NCI-H1092 treated with DMSO at 0.1 percent for 48 hours (cell line): ENCODE results near the gene KIAA2012.
"Not testable (repeated sequence)": the region's sequence is repeated elsewhere in the genome, so short reads cannot be mapped to it uniquely, and the experiment has no call there.

Experiments used
- DNase-seq: peaks from one replicate; lab custom pipeline; 2025; lab: John Stamatoyannopoulos, UW

Gene KIAA2012

GRCh38 chr2:202193881-202194353 is 120.9 kb downstream of the KIAA2012 start:
- no peak for DNase-seq

- no peak for DNase-seq
These were observed 121.4 kb downstream of the KIAA2012 start for GRCh38 chr2:202194418-202194817.

DNA sequence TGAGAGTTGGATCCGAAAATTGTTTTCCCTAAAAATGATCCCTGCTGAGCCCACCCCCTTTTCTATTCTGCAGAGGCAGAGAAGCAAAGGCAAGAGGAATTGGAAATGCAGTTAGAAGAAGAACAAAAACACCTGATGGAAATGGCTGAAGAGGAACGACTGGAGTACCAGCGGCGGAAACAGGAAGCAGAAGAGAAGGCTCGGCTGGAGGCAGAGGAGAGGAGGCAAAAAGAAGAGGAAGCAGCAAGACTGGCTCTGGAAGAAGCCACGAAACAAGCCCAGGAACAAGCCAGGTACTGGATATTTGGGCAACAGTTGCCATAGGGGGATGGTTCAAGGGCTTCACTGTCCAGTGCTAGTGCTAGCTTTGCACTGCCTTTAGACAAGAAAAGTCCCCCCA is 123.7 kb downstream of the KIAA2012 start:
- DNase-seq: no peak

DNA sequence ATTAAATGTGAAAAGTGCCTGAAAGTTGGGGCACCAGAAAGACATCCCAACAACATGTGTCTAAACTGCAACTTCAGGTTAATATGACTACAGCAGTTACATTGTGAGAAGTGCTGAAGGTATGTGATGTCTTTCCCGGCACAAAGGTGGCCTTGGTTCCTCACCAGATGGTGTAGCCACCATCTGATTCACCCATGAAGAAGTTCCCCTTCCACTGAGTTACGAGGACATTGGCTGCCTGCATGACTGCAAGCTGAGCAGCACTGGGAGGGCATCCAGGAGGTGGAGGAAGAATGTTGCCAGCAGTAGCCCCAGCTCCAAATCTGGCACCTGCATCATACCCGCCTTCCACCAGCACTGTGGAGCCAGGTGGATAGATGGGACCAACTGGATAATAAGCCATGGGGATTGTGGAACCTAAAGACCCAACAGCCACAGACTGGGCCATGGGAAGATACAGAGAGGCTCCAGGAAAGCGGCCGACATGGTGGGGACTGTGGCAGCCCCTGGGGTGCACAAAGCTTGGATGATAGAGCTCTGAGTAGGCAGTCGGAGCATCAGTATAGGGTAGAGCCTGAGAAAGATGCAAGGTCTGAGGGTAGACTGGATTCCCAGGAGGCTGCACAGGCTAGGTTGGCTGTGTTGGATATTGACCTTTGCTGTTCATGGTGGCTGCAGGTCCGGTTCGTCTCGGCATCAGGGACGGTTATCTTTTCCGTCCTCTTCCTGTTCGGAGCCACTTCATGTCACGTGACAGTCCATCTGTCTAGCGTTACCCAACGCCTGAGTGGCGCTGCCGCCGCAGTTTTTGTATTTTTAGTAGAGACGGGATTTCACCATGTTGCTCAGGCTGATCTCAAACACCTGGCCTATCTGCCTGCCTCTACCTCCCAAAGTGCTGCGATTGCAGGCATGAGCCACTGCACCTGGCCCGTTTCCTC is 128.4 kb downstream of the KIAA2012 start:
- DNase-seq: no peak

DNA sequence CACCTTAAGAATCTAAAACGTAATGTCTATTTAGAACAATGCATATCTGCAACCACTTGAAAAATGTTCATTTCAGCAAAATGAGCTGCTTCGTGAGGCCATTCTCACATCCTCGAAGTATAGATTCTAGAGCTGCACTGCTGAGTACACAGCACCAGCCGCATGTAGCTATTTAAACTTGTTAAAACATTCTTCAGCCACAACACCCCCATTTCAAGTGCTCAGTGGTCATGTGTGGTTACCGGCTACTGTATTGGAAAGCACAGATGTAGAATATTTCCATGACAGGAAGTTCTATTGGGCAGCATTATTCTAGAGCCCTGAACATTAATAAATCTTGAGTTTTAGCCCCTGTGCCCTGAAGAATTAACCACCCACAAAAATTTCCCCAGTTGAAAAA is 130.3 kb downstream of the KIAA2012 start:
- no peak for DNase-seq

DNA sequence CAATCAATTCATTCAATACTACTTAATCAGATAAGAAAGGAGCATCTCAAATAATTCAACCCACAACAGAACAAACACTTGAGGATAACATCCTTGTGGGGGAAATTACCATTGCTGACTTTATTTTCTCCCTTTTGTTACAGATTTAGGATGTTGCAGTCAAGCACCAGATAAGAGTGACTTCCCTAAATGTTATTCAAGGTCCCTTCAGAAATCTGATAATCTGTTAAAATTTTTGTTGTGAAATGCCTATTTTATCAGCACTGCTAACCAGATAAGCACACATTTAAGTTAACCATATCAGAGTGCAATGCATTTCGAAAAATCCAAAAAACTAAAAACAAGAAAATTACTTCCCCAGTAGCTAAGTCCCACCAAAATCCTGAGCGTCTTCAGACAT is 131.8 kb downstream of the KIAA2012 start:
- DNase-seq: no peak

DNA sequence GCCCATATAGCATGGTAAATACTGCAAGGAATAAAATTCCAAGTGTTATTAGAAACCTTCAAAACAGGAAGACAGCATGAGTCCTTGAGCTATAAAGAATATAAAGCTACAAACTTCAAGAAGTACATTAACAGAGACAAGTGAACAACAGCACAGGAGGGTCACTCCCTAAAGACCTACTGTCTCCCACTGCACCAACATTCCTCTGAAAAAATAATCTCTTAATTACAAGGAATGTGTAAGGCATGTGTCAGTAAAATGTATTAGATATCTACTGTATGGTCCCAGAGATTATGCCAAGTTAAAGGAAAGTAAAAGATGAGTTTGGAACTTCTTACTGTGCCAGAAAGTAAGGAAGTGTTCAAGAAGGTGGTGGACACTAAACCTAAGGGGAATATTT is 135.5 kb downstream of the KIAA2012 start:
- DNase-seq: no peak

DNA sequence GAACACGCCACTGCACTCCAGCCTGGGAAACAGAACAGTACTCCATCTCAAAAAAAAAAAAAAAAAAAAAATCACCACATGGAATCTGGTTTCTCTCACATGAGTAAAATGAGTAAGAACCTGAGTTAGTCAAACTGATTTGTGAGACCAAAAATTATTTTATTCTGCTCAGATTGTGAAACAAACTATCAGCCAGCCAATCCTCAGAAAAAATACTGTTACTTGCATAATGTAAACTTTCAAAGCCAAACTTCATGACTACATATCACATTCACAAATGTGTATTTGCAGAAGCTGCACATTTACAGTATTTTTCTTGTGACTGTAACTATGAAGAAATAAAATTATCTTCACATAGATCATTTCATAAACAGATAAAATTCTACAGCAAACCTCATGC is 142.1 kb downstream of the KIAA2012 start:
- DNase-seq: no peak

- DNase-seq: no peak
These were observed 148.8 kb downstream of the KIAA2012 start for GRCh38 chr2:202221873-202222272.

- DNase-seq: no peak
These were observed 164.8 kb downstream of the KIAA2012 start for GRCh38 chr2:202237787-202238233.

GRCh38 chr2:202238234-202239197 is 165.5 kb downstream of the KIAA2012 start, which contains the start of gene SUMO1:
Gene SUMO1 (minus strand): TSS chr2:202238597. CDS start chr2:202238451, 146 bp downstream.
- peak; percentile 83 for DNase-seq

DNA sequence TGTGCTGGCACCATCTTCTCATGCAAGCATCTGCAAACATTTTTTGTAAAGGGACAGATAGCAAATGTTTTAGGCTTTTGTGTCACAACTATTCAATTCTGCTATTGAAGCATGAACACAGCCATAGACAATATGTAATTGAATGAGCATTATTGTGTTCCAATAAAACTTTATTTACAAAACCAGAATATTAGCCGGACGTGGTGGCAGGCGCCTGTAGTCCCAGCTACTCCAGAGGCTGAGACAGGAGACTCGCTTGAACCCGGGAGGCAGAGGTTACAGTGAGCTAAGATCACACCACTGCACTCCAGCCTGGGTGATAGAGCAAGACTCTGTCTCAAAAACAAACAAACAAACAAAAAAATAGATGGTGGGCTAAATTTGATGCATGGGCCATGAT is 174.7 kb downstream of the KIAA2012 start:
- not testable (repeated sequence) for DNase-seq

DNA sequence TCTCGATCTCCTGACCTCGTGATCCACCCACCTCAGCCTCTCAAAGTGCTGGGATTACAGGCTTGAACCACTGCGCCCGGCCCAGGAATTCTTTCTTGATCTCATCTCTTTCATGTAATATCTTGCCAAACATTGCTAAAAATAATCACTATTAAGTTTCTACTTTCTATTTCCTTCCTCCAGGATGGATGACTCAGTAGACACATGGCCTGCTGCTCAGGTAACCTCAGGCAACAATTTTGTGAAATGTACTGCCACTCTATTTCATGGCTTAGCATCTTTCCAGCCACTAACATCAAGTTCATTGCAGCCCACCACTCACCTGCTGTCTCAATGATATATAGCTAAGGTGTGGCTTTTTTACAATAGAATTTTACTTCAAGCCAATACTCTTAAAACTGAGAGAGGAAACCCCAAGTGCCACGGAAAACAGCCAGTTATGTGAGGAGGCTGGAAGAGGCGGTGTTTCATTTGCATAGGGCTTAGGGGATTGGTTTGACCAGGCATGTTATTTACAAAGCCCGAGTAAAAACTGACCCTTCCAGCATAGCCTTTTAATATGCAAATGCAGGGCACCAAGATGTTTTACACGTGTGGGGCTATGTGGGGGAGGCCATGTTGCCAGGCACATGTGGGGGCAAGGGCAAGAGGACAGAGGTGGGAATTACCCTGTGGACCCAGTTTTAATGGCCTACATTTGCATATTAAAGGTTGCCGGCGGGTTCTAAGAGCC is 176.6 kb downstream of the KIAA2012 start:
- DNase-seq: no peak

- DNase-seq: no peak
These were observed 178.4 kb downstream of the KIAA2012 start for GRCh38 chr2:202251494-202251893.
